Uterus (tissue), 2 donors: ENCODE results near the gene LPAR1.

Experiments used
- CTCF ChIP-seq, 4 experiments: fragments of 200-600 bp in 2 of 4; fragments of 450-650 bp in 2 of 4; sonication (generic) in 2 of 4; IDR thresholded peaks; one replicate each; pipeline ENCODE4 v1.5.1; 2016 to 2019; ENCODE audit warnings: antibody characterized with exemption in 4 of 4, mild to moderate bottlenecking in 2 of 4, moderate library complexity in 1 of 4
- POLR2A ChIP-seq, 2 donors: fragments of 450-650 bp; IDR thresholded peaks; one replicate each; pipeline ENCODE4 v1.6.1; 2016; ENCODE audit warnings: antibody characterized with exemption in 2 of 2, mild to moderate bottlenecking in 1 of 2, moderate library complexity in 1 of 2

DNA sequence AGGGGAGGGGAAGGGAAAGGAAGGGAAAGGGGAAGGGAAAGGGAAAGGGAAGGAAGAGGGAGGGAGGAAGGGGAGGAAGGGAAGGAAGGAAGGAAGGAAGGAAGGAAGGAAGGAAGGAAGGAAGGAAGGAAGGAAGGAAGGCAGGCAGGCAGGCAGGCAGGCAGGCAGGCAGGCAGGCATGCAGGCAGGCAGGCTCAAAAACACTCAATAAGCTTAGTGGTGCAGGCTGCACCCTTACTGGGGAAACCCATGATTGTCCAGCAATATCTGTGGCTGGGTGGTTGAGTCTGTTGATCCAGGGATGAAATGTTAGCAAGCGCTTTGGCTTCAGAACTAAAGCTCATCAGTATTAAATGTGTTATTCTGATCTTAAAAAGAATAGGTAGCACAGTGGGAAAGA, 145.6 kb downstream of the LPAR1 start:
- no peak for TF ChIP-seq CTCF (IDR thresholded peaks at IDR 0.05)
- no peak for TF ChIP-seq POLR2A (IDR thresholded peaks at IDR 0.05)
